AG08396 (cell line): ENCODE results near the gene NCAPH2.

Source experiments
- DNase-seq: peaks from one replicate; pipeline ENCODE4 v3.0.0; 2012; ENCODE audit warnings: low spot score, mixed read lengths

NCAPH2 gene

DNA sequence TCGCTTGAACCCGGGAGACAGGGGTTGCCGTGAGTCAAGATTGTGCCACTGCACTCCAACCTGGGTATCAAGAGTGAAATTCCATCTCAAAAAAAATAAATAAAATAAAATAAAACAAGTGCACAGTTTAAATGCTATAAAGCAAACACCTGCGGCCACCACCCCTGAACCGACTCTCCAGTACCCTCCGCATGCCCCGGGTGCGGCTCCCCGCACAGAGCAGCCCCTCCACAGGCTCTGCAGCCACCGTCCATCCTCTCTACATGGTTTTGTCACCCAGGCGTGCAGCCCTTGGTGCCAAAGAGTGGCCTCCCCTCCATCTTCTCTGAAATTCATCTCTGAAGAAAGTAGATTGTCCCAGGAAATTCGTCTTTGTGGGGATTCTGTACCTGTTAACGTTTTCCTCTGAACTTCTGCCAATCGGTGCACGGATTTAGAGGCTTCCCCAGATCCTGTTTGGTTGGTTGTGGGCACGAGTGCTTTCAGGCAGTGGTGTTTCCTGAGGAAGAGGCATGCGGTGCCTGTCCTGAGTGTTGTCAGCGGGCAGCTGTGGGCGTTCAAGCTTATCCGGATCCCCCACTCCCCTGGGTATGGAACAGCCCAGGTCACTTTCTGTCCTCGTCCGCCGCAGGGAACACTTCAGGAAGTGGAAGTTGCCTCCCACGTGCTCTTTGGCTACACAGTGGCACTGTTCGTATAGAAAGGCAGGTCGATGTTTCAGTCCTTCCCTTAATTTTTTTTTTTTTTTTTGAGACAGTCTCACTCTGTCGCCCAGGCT is 17.3 kb upstream of the NCAPH2 start:
- no peak for DNase-seq

DNA sequence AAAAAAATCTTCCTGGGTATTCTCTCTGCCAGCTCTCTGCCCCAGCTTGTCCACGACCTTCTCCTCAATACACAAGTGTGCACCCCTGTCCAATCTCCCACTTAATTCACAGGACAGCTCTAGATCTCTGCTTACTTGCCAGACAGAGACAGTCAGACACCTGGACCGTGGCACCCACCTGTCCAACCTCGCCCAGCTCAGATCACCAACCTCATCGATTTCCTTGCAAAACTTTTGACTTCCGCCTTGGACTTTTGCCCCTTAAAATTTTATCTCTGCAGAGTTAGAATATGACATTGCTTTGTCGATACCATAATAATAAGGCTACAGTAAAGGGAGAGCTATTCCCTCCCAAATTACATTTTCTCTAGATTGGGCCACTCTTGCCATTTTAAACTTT is 10.9 kb upstream of the NCAPH2 start:
- DNase-seq, result no peak

DNA sequence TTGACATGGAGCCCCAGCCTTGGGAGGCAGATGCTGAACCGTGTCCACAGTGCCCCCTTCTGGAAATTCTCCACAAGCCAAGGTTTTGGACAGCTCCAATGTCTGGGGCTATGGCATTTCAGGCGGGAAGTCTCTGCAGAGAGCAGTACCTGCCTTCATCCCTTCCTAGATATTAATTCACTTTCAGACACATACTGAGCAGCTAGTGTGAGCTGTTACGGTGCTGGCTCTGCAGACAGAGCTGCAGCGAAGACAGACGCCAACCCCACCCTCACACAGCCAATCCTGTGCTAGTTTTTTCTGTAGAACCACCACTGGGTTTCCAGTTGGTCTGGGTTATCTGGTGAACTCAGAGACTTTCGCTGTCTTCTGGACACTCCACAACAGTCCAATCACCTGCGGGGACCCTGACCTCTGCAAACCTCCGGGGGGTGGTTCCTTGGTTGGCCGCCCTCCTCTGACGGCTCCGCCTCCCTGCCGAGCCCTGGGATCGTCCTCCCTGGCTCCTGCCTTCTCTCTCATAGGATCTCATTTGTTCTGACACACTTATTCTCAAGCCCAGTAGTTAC is 9.6 kb upstream of the NCAPH2 start:
- peak; percentile 74 for DNase-seq

DNA sequence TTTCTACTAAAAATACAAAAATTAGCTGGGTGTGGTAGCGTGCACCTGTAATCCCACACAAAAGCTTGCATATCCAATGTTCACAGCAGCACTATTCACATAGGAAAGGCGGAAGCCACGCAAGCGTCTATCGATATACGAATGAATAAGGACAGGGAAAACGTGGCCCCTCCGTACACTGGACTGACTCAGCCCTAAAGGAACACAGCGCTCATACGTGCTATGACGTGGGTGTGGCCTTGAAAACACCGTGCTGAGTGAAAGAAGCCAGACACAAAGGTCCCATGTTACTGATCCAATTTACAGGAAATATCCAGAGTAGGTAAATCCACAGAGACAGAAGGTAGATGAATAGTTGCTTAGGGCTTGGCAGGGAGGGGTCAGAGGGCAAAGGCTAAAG is 7.6 kb upstream of the NCAPH2 start:
- DNase-seq, result no peak

DNA sequence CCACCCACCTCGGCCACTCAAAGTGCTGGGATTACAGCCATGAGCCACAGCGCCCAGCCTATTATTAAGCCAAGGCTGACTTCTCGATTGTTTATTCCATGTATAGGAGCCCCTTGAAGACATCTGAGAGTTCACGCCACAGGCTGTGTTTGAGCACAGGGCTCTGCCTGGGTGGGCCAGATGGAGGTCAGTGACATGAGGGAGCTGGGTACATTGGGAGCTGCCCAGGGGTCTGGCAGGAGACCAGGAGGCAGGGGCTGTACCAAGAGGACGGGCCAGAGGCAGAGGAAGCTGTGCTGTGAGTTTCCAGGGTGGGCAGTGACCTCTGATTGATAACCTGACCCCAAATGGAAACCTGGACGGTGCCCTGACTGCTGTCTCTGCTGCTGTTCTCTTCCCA is 5.9 kb upstream of the NCAPH2 start:
- DNase-seq, result no peak

DNA sequence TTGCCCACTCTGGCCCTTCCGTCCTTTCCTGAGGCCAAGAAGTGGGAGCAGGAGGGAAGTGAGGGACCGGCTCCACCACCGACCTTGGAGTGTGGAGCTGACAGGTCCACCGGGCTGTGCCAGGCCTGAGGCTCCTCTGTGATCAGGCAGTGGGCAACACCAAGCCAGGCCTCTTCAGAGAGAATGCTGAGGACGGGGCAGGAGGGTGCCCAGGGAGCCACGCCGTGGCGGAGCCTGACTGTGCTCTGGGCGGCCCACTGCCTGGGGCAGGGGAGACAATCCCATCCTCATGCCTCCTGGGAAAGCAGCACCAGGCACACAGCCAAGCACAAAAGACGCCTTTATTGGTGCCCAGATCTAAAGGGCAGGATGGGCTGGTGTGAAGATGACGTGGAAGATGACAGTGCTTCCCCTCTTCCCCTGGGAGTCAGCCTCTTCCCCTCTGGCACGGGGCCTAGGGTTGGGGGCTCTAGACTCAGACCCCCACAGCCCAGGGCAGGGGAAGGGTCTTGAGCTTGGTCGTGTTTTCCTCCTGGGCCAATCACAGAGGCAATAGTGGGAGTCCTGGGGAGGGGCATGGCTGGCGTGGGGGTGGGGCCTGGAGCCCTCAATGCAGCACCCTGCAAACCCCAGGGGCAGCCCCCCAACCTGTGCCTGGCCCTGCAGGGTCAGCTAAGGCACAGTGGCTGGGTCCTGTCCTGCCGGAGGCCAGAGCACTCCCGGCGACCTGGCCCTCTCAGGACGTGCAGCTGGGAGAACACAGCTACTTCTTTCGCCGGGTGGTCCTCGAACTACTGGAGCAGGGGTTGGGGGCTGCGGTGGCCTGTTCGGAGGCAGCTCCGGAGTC is 5.2 kb upstream of the NCAPH2 start:
- no peak for DNase-seq

DNA sequence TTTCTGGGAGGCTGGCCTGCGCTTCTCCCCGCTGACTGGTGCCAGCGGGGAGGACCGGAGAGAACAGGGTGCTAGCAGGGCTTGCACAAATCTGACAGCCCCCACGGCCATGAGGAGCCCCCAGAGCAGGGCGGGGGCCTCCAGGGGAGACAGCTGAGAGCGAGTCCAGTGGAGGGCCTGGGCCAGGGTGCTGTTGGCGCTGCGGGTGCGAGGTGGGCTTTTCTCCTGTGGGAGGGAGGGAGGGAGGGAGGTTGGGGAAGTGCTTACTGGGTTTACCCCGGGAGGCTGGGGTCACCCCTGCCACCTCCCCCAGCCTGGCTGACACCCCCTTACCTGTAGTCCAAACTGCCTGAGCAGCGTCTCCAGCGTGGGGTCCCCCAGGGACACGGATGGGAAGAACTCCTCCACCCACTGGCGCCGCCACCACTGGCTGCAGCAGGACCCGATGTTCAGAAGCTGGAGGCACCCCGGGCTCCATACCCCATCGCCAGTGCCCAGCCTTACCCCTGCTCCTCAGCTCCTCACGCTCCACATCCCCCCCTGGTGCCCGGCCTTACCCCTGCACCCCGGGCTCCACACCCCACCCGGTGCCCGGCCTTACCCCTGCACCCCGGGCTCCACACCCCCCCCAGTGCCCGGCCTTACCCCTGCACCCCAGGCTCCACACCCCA is 4.4 kb upstream of the NCAPH2 start:
- no peak for DNase-seq

DNA sequence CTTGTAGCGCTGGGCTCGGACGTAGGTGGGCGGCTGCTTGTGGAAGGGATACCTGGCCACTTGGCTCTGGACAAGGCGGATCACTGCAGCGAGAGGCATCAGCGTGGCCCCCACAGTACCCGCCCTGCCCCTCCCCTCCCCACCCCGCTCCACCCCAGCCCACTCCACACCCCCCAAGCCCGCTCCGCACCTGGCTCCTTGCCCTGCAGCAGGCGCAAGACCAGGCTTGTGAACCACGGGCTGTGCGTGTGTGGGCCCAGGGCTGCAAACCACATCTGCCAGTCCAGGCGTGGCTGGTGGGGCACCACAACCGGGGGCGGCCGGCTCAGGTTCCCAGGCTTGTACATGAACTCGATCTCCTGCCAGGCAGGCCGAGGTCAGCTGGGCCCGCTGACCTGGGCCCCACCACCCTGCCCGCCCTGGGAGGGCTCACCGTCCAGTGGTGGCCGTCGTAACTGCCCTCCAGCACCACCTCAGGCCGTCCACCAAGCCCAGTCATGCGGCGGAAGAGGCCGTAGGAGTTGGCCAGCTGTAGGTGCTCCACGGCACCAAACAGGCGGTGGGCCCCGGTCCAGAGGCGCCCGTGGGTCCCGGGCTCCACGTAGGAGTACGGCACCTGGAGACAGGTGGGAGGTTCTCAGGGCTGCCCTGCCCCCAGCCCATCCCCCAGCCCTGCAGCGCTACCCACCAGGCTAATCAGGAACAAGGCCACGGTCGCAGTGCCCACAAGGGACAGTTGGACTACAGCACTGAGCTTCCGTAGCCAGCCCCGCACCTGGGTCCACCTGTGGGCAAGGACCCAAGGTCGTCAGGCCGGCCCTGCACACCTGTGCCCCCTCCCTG is 3.4 kb upstream of the NCAPH2 start:
- DNase-seq, result no peak

DNA sequence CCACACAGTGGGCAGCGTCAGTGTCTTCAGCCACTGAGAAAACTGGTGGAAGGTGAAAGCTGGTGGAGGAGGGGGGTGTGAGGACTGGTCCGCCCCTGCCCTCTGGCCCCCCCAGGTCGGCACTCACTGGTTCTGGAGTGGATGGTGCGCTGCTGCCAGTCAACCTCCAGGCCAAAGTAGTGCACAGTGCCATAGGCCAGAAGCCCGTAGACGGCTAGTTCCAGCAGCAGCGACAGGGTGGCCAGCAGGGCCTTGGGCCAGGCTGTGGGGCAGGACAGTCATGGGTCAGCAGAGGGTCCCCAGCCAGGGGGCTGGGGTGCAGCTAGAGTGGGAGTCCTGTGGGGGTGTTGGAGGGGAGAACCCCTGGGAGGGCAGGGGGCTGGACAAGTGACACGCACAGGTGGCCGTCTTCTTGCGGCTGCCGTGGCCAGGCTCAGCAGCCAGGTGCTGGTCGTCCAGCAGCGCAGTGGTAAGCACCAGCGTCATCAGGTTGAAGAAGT is 2.7 kb upstream of the NCAPH2 start:
- no peak for DNase-seq

DNA sequence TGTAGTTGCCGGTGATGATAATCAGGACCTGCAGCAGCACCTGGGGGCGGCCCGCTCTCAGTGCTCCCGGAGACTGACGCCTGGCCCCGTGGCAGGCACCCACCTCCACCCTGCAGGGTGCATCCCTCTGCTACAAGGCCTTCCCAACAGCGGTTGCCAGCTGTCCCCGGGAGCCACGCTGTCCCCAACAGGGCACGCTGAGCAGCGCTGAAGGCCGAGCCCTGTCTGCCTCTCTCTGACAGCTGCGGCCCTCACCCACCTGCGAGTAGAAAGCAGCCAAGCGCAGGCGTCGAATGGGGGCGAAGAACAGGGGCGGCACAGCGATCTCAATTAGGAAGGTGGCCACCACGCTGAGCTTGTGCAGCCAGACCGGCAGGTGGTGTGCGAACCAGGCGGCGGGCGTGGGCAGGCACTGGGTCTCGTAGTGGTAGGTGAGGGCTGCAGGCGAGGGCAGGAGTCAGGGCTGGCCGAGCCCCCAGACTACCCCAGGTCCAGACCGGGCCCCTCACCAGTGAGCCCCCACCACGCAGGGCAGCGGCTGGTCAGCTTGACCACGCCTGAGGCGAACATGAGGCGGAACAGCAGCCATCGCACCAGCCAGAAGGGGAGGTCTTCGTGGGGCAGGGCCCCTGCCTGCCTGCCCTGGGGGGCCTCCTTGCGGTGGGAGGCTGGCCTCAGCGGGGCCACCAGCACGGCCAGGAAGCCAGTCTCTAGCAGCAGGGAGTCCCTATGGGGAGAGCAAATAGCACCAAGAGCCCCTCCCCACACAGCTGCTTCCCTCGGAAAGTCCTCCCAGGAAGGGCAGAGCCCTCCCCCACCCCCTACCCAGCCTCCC is 2.0 kb upstream of the NCAPH2 start:
- no peak for DNase-seq

DNA sequence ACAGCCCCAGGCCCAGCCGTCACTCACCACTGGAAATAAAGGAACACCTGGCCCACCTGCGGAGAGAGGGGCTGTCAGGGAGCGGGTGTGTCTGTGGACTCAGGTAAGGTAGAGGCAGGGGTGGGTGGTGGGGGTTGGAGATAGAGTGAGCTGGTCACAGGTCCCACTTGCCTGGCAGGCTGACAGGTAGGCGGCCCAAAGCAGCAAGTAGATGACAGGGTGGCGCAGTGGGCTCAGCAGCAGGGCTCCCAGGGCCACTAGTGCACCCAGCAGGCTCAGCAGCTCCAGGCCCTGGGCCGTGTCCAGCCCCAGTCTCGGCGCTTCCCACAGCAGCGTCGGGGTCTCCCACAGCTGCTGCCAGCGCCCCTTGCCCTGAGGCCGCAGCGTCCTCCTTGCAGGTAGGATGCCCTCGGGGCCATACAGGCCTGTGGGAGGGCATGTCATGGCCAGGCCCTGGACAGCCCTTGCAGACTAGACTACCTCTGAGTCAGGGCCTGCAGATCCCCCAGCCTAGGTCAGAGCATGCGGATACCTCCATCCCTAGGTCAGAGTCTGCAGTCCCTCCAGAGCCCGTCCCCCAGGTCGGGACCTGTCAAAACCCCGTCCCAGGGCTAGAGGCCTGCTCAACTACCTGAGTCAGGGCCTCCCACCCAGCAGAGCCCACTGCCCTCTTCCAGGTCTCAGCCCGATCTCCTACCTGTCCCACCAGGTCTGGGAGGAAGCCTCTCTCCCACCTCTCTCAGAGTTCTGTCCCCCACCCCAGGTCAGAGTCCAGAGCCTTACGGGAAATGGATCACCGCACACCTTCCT is 1.2 kb upstream of the NCAPH2 start:
- DNase-seq, result no peak

DNA sequence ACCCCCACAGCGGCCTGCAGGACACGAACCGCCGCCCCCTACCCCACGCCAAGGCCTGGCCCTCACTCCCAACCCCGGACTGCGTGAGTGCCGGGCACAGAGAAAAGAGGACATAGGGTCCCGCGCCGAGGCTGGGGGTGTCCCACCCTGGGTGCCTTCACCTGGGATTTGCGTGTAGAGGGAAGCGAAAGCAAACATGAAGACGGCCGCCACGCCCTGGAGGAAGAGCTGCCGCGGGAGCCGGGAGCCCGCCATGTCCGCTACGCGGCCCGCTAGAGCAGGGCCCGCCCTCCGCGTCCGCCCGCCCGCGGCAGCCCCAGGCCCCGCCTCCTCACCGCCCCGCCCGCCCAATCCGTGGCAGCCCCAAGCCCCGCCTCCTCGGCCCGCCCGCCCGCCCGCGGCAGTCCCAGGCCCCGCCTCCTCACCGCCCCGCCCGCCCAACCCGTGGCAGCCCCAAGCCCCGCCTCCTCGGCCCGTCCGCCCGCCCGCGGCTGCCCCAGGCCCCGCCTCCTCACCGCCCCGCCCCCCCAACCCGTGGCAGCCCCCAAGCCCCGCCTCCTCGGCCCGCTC is 518 bp upstream of the NCAPH2 start, which contains the start of gene LMF2:
TSS of gene LMF2 (minus strand) at position 282 of the 570 bp plus-strand sequence. CDS start at position 255, 27 bp downstream.
- DNase-seq, result no peak

DNA sequence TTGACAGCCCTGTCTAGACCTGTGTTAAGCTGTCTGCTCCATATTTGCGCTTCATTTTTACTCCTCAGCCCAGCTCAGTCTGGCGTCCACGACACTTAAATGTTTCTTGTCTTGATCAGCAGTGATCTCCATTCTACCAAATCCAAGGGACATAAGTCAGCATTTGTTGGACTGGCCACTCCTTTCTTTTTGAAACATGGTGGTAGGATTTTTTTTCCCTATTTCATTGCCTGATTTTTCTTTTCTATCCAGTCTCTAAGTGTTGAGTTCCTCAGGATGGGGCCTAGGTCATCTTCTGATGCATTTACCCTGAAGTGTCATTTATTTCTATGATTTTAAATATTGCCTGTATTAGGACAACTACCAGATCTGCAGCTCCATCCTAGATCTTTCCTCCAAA is 873 bp downstream of the NCAPH2 start:
- DNase-seq, result no peak

DNA sequence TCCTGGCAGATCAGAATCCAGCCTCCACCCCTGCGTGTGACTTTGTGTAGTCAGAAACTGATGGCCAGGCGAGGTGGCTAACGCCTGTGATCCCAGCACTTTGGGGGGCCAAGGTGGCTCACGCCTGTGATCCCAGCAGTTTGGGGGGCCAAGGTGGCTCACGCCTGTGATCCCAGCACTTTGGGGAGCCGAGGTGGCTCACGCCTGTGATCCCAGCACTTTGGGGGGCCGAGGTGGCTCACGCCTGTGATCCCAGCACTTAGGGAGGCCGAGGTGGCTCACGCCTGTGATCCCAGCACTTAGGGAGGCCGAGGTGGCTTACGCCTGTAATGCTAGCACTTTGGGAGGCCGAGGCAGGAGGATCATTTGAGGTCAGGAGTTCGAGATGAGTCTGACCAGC is 5.2 kb downstream of the NCAPH2 start:
- no peak for DNase-seq

DNA sequence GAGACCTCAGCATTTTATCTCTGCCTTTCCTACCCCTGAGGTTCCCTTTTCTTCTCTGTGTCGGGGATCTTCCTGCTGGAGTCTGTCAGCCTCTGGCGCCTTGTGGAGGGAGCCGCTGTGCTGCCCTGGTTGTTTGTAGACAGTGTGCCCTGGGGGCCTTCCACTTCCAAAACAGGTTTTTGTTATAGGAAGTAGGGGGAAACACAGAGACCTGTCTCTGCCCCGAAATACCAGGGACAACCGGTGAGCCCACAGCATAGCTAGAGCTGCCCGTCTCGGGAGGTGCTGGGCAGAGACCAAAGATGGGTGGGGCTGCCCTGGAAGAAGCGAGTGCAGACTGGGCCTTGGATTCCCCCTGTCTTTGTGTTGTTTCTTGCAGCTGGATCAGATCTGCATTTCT is 8.0 kb downstream of the NCAPH2 start:
- DNase-seq, result no peak

DNA sequence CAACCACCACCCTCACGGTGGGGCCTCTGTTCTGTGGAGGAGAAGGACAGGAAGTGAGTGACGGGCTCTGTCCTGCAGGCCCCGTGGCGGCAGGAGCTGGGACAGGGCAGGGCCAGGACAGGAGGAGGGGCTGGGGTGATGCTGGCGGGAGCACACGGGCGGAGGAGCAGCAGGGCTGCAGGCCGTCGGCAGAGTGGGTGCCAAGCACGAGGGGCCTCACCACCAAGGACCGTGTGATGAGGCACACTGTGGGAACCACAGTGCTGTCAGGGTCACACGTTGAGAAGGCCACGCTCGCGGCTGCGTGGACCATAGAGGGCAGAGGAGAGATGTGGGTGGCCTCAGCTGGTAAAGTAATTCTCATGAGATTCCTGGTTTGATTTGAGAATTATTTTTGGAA is 8.9 kb downstream of the NCAPH2 start:
- no peak for DNase-seq

DNA sequence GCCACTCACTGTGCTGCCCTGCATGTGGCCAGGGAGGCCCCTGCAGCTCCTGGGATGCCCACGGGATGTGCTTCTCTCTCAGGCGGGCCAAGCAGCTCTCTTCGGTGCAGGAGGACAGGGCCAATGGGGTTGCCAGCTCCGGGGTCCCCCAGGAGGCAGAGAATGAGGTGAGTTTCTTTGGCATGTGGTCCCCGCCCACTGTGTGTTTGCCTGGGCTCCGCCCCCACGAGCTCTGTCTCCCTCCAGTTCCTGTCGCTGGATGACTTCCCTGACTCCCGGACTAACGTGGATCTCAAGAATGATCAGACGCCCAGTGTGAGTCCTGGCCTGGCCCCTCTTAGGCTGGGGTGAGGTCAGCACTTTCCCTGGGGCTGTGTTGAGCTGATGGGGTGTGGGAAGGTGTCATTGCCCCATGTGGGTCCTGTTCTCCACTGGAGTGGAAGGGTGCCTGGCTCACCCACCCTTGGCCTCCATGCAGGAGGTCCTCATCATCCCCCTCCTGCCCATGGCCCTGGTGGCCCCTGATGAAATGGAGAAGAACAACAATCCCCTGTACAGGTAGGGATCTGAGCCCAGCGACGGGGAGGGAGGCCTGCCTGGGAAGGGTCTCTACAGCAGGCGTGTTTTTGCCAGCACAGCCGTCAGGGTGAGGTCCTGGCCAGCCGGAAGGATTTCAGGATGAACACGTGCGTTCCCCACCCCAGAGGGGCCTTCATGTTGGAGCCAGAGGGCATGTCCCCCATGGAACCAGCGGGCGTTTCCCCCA is 9.7 kb downstream of the NCAPH2 start:
- DNase-seq, result no peak

DNA sequence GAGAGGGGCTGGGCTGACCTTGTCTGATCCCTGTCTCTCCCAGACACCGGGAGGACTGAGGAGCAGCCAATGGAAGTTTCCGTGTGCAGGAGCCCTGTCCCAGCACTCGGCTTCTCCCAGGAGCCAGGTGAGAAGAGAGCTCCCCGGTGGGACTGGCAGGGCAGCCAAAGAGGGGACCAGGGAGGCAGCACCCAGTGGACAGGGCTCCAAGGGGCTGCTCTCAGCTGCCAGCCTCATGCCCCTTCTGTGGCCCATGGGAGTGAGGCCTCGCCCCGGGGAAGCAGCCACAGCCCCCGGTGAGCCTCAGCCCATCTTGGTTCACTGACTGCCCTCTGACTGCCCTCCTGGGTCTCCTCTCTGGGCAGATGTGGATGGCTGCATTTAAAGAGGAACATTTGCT is 10.6 kb downstream of the NCAPH2 start:
- DNase-seq, result no peak
